GM23338 (cell line): ENCODE results near the gene TRIO.

Source experiments
- CREB1 ChIP-seq: fragments of 250-450 bp; sonication (Bioruptor Pico); IDR thresholded peaks from 2 replicates; pipeline ENCODE4 v1.5.0; 2020; ENCODE audit warnings: low read depth, mild to moderate bottlenecking, moderate library complexity
- CTCF ChIP-seq, 2 experiments: fragments of 200-600 bp in 1 of 2; sonication (generic) in 1 of 2; conservative IDR thresholded peaks; 2 replicates each; pipeline versions ENCODE4 v1.5.1 to v1.6.1; 2016 to 2017; ENCODE audit warnings: antibody characterized with exemption in 2 of 2, low read depth in 2 of 2, mild to moderate bottlenecking in 2 of 2, moderate library complexity in 1 of 2
- ETS1 ChIP-seq: IDR thresholded peaks from 2 replicates; pipeline ENCODE4 v1.6.1; 2016; ENCODE audit warnings: antibody characterized with exemption
- EZH2 ChIP-seq: fragments of 200-600 bp; sonication (generic); IDR thresholded peaks from one replicate; pipeline ENCODE4 v1.8.0; 2017; ENCODE audit warnings: antibody characterized with exemption, mild to moderate bottlenecking, low read depth; ENCODE audit not compliant: unreplicated experiment
- EZH2phosphoT487 ChIP-seq: fragments of 200-600 bp; sonication (generic); IDR thresholded peaks from one replicate; pipeline ENCODE4 v1.8.1; 2018; ENCODE audit warnings: antibody characterized with exemption; ENCODE audit not compliant: unreplicated experiment
- POLR2AphosphoS5 ChIP-seq: IDR thresholded peaks from 2 replicates; pipeline ENCODE4 v1.6.1; 2016; ENCODE audit warnings: antibody characterized with exemption, low read depth
- REST ChIP-seq: IDR thresholded peaks from one replicate; pipeline ENCODE4 v1.6.1; 2018; ENCODE audit warnings: antibody characterized with exemption; ENCODE audit not compliant: unreplicated experiment
- STAT1 ChIP-seq: IDR thresholded peaks from one replicate; pipeline ENCODE4 v1.6.1; 2016; ENCODE audit warnings: antibody characterized with exemption; ENCODE audit not compliant: unreplicated experiment
- ZNF331 ChIP-seq: fragments of 250-450 bp; sonication (Bioruptor Pico); IDR thresholded peaks from 2 replicates; pipeline ENCODE4 v1.5.0; 2020; ENCODE audit warnings: low read depth, mild to moderate bottlenecking, moderate library complexity

GRCh38 chr5:14286007-14286406, 142.9 kb downstream of the TRIO start:
- TF ChIP-seq EZH2 (no peak), CTCF (conservative IDR thresholded peaks at IDR 0.05; ENCODE audit: low read depth in 2 of 2) (no peak), EZH2phosphoT487 (no peak), STAT1 (no peak), POLR2AphosphoS5 (no peak), ZNF331 (CRISPR knock-in tag) (no peak), CREB1 (CRISPR knock-in tag) (no peak), ETS1 (no peak), REST (no peak)
